ENCODE measurements around the gene EXOC4. TPM values are rescaled to one million over a fixed set of nuclear protein-coding genes. Genes with fewer than 3 reads are reported as not detected.

EXOC4 gene
- total and polyA plus RNA-seq, 2 donors (not counting 3 experiments of a cell fraction or from before 2014, with no cell fraction given), result 20.3 to 73.1 TPM

GRCh38 chr7:133606991-133607390 is 354.1 kb downstream of the EXOC4 start:
- no peak overlapping the region for H3K4me2 ChIP-seq (ENCODE audit: insufficient read depth, low read length)
- H3K79me2 ChIP-seq (ENCODE audit: control insufficient read depth, insufficient read depth, low read length), result no peaks in the 10 kb centered on the region
- intact Hi-C loops (cut with micrococcal nuclease), result no loop called here
- H2AFZ ChIP-seq (ENCODE audit: low read depth, low read length), result no peak overlapping the region
- H3K36me3 ChIP-seq (ENCODE audit: control insufficient read depth in 2 of 2, extremely low read depth in 1 of 2, insufficient read depth in 2 of 2, low read length in 2 of 2), result no peaks in the 10 kb centered on the region
- H3K9me1 ChIP-seq (replicated peaks; ENCODE audit: control insufficient read depth, extremely low read depth, insufficient read depth, low read length), result no peaks in the 10 kb centered on the region
- no peaks in the 10 kb centered on the region for H3K9me3 ChIP-seq (replicated peaks; ENCODE audit: control insufficient read depth, insufficient read depth, low read length)
- no peak overlapping the region for H3K27ac ChIP-seq (ENCODE audit: insufficient read depth, low read depth, low read length)
- H4K20me1 ChIP-seq (replicated peaks; ENCODE audit: control insufficient read depth, extremely low read depth, insufficient read depth, low read length), result no peaks in the 10 kb centered on the region
- TF ChIP-seq MYC (IDR thresholded peaks at IDR 0.05; ENCODE audit: low read depth, low read length), result no peak
- TF ChIP-seq FOS (IDR thresholded peaks at IDR 0.05; ENCODE audit: borderline replicate concordance, insufficient read depth, low read length), result no peak
- no peak for TF ChIP-seq CTCF (IDR thresholded peaks at IDR 0.05; ENCODE audit: extremely low read depth in 1 of 2, insufficient read depth in 1 of 2, low read depth in 1 of 2, low read length in 2 of 2)
- TF ChIP-seq POLR2AphosphoS5 (IDR thresholded peaks at IDR 0.05; ENCODE audit: insufficient read depth, low read depth, low read length), result no peak
- TF ChIP-seq POLR2A (IDR thresholded peaks at IDR 0.05; ENCODE audit: low read depth, low read length), result no peak
- TF ChIP-seq MAX (IDR thresholded peaks at IDR 0.05; ENCODE audit: insufficient read depth, insufficient read length), result no peak
- no peak for TF ChIP-seq JUN (IDR thresholded peaks at IDR 0.05; ENCODE audit: borderline replicate concordance, insufficient read depth, insufficient read length, low read depth)
- TF ChIP-seq EZH2 (IDR thresholded peaks at IDR 0.05; ENCODE audit: borderline replicate concordance, low read depth, low read length, severe bottlenecking), result no peak
- TF ChIP-seq GATA2 (IDR thresholded peaks at IDR 0.05; ENCODE audit: insufficient read depth, insufficient read length, low read depth, low read length), result no peak
- POLR2A ChIA-PET, result no interaction called here
- H3K4me1 ChIP-seq (ENCODE audit: control insufficient read depth, extremely low read depth, insufficient read depth, low read length), result no peaks in the 10 kb centered on the region
- no peak overlapping the region for H3K4me3 ChIP-seq (replicated peaks in 1 of 3; ENCODE audit: insufficient read depth in 1 of 3, low read depth in 1 of 3, low read length in 3 of 3)
- dilution Hi-C loops (cut with MboI; ENCODE audit: extremely low pct_ligation_motif_present, low sequenced_read_pairs), result no loop called here
- DNase-seq (ENCODE audit: low read depth, low spot score), result no peak
- CTCF ChIA-PET, result no interaction called here
- no peaks in the 10 kb centered on the region for H3K27me3 ChIP-seq (ENCODE audit: control insufficient read depth in 2 of 2, insufficient read depth in 2 of 2, low read length in 2 of 2)
- FAIRE-seq, result no peak
- BruUV-seq (replicated peaks), result no TSS peak
- H3K9ac ChIP-seq (replicated peaks; ENCODE audit: extremely low read depth, insufficient read depth, low read length), result no peak overlapping the region
